ENCODE measurements around the gene CAMK2A. TPM values are rescaled to one million over a fixed set of nuclear protein-coding genes. Genes with fewer than 3 reads are reported as not detected.

CAMK2A gene
- total RNA-seq, 6 experiments from 2014 or later: 0.10 to 0.26 (median 0.23) TPM; not detected in 3

- Histone ChIP-seq H3K27me3 (peaks cover 0 to under 1% of the 10 kb centered on the region in 2 donors), H3K4me3 (no peak overlapping the region), H3K27ac (no peak overlapping the region), H3K9me3 (no peaks in the 10 kb centered on the region), H3K4me1 (no peaks in the 10 kb centered on the region), H3K36me3 (no peaks in the 10 kb centered on the region)
- intact Hi-C loops (cut with DNase I): no loop called here
- WGBS (ENCODE audit: insufficient coverage, low coverage, low lambda C conversion rate, missing lambda C conversion rate): 60% methylated on average over 1 of the region's 1 CpG
- DNase-seq (no peak), ATAC-seq (no peak)
- TF ChIP-seq, protein P1, sequence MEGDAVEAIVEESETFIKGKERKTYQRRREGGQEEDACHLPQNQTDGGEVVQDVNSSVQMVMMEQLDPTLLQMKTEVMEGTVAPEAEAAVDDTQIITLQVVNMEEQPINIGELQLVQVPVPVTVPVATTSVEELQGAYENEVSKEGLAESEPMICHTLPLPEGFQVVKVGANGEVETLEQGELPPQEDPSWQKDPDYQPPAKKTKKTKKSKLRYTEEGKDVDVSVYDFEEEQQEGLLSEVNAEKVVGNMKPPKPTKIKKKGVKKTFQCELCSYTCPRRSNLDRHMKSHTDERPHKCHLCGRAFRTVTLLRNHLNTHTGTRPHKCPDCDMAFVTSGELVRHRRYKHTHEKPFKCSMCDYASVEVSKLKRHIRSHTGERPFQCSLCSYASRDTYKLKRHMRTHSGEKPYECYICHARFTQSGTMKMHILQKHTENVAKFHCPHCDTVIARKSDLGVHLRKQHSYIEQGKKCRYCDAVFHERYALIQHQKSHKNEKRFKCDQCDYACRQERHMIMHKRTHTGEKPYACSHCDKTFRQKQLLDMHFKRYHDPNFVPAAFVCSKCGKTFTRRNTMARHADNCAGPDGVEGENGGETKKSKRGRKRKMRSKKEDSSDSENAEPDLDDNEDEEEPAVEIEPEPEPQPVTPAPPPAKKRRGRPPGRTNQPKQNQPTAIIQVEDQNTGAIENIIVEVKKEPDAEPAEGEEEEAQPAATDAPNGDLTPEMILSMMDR (IDR thresholded peaks at IDR 0.05): no peak
- TF ChIP-seq POLR2A (IDR thresholded peaks at IDR 0.05): no peak
These were observed 117.4 kb downstream of the CAMK2A start for GRCh38 chr5:150172145-150172544.

Other genes starting within 250 kb of the CAMK2A start
- 10 to 100 TPM; 13.0 to 45.1 (median 16.3) TPM for gene CSF1R, start 203.2 kb downstream of the CAMK2A start, total RNA-seq
- 10 to 100 TPM in 2 of 6 experiments, 1 to 10 TPM in 4; 6.8 to 19.5 (median 9.4) TPM for gene PDGFRB, start 133.9 kb downstream of the CAMK2A start, total RNA-seq
- not detected for gene CDX1, start 123.0 kb downstream of the CAMK2A start, total RNA-seq
- not detected for gene SLC6A7, start 99.7 kb downstream of the CAMK2A start, total RNA-seq
- gene ARSI, start 13.1 kb upstream of the CAMK2A start, total RNA-seq: under 1 TPM in 5 of 6 experiments, not detected in 1; 0.06 to 0.51 (median 0.20) TPM
- 10 to 100 TPM in 2 of 6 experiments, 1 to 10 TPM in 4; 6.7 to 12.0 (median 8.9) TPM for gene TCOF1, start 67.9 kb upstream of the CAMK2A start, total RNA-seq
- 100 to 1,000 TPM in 5 of 6 experiments, 10 to 100 TPM in 1; 68.4 to 549 (median 211) TPM for gene CD74, start 123.1 kb upstream of the CAMK2A start, total RNA-seq
- 100 to 1,000 TPM; 573 to 800 (median 663) TPM for gene RPS14, start 160.0 kb upstream of the CAMK2A start, total RNA-seq
- gene NDST1, start 218.4 kb upstream of the CAMK2A start, total RNA-seq: 10 to 100 TPM; 38.1 to 97.5 (median 76.0) TPM